GM21423 (cell line): ENCODE results near the gene TTC21A.
A peak's percentile ranks its signal among the peaks of the same experiment; 100 is the strongest.

Source experiments
- ATAC-seq: cut with Tn5 transposase; IDR thresholded peaks from one replicate; pipeline ENCODE4 v1.9.1; 2021; ENCODE audit warnings: mild to moderate bottlenecking, moderate library complexity; ENCODE audit not compliant: unreplicated experiment

The TTC21A gene

GRCh38 chr3:39136533-39137434, 29.3 kb downstream of the TTC21A start:
- no peak for ATAC-seq

GRCh38 chr3:39137435-39137936, 30.0 kb downstream of the TTC21A start:
- no peak for ATAC-seq

- ATAC-seq = no peak
Observed at GRCh38 chr3:39137991-39138803, 30.7 kb downstream of the TTC21A start.

GRCh38 chr3:39138804-39139415, 31.4 kb downstream of the TTC21A start:
- ATAC-seq = no peak

- ATAC-seq = no peak
Observed at GRCh38 chr3:39139442-39139841, 32.0 kb downstream of the TTC21A start.

- no peak for ATAC-seq
Observed at GRCh38 chr3:39140341-39140971, 33.0 kb downstream of the TTC21A start.

GRCh38 chr3:39141171-39141995, 33.9 kb downstream of the TTC21A start:
- ATAC-seq = no peak

- no peak for ATAC-seq
Observed at GRCh38 chr3:39142067-39142466, 34.6 kb downstream of the TTC21A start.

GRCh38 chr3:39143051-39143885, 35.8 kb downstream of the TTC21A start:
- ATAC-seq = no peak

- ATAC-seq = no peak
Observed at GRCh38 chr3:39144095-39144747, 36.7 kb downstream of the TTC21A start.

- no peak for ATAC-seq
Observed at GRCh38 chr3:39144748-39145380, 37.4 kb downstream of the TTC21A start.

- ATAC-seq = no peak
Observed at GRCh38 chr3:39146083-39146501, 38.6 kb downstream of the TTC21A start.

GRCh38 chr3:39146611-39147591, 39.4 kb downstream of the TTC21A start:
- ATAC-seq = peak; percentile 18

GRCh38 chr3:39147711-39148434, 40.4 kb downstream of the TTC21A start:
- peak; percentile 25 for ATAC-seq

GRCh38 chr3:39148435-39149058, 41.1 kb downstream of the TTC21A start:
- ATAC-seq = no peak

GRCh38 chr3:39149059-39149455, 41.6 kb downstream of the TTC21A start:
- ATAC-seq = no peak
